Measurements from ENCODE around the gene KRT26. TPM values are rescaled to one million over a fixed set of nuclear protein-coding genes. Genes with fewer than 3 reads are reported as not detected.

The KRT26 gene
- total and polyA plus RNA-seq, 2 of the 4 experiments (the other 2 are of a cell fraction) = not detected

DNA sequence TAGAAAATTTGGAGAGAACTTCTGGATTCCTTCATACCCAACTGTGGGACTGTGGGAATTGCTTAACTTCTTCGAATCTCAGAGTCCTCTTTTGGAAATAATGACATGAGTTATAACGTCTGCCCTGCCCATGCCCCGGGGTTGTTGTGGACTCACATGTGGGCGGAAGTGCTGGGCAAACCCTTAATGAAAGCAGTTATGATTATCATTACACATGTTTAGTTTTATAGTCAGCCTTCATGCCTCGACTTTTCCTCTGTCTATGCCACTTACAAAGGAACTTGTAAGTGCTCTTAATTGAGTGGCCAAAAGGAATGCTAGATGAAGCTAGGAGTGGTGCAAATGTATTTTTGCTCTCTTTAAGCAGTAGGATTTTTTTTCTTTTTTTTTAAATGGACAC lies 6.5 kb upstream of the KRT26 start:
- Histone ChIP-seq H3K18ac (ENCODE audit: low read depth, low read length) (no peak overlapping the region), H3K27ac (ENCODE audit: insufficient read depth, low read length) (no peak overlapping the region), H3K23ac (ENCODE audit: low read depth, low read length) (no peak overlapping the region), H3K79me1 (ENCODE audit: low read depth in 1 of 2, low read length in 2 of 2) (no peaks in the 10 kb centered on the region), H2BK20ac (ENCODE audit: low read depth, low read length) (no peak overlapping the region), H3K4me3 (ENCODE audit: insufficient read depth, low read depth, low read length) (no peak overlapping the region), H2BK120ac (ENCODE audit: low read depth, low read length) (no peak overlapping the region), H3K36me3 (ENCODE audit: control insufficient read depth, insufficient read depth, low read length) (no peaks in the 10 kb centered on the region), H2AK5ac (ENCODE audit: low read depth, low read length) (no peak overlapping the region), H3K4ac (ENCODE audit: low read depth, low read length) (no peak overlapping the region), H3K9ac (ENCODE audit: low read depth, low read length) (no peak overlapping the region), H4K20me1 (ENCODE audit: insufficient read depth, low read length) (no peaks in the 10 kb centered on the region), H3K14ac (replicated peaks; ENCODE audit: low read depth, low read length) (no peak overlapping the region), H3K9me3 (ENCODE audit: control insufficient read depth, insufficient read depth, low read length) (no peaks in the 10 kb centered on the region; the same call in 1 of the 2 replicates), H3K9me1 (ENCODE audit: insufficient read depth, low read length) (no peaks in the 10 kb centered on the region), H2BK15ac (ENCODE audit: low read depth, low read length) (no peak overlapping the region), H2BK5ac (ENCODE audit: low read depth, low read length, poor library complexity, severe bottlenecking) (no peak overlapping the region), H4K91ac (ENCODE audit: insufficient read depth, low read depth, low read length) (no peak overlapping the region), H3K56ac (ENCODE audit: extremely low read depth, insufficient read depth, low read length) (no peak overlapping the region), H4K5ac (ENCODE audit: low read depth, low read length) (no peak overlapping the region), H3K4me2 (ENCODE audit: low read depth, low read length) (no peak overlapping the region), H4K8ac (ENCODE audit: low read depth in 2 of 2, low read length in 2 of 2) (no peak overlapping the region), H3K27me3 (ENCODE audit: control insufficient read depth, insufficient read depth, low read length) (peaks cover 45% of the 10 kb centered on the region), H3K4me1 (ENCODE audit: control insufficient read depth, insufficient read depth, low read length) (no peaks in the 10 kb centered on the region), H2AFZ (replicated peaks; ENCODE audit: low read length, poor library complexity) (no peak overlapping the region), H2AK9ac (replicated peaks; ENCODE audit: low read depth, low read length, poor library complexity) (no peak overlapping the region)
- TF ChIP-seq FOS (IDR thresholded peaks at IDR 0.05; ENCODE audit: low read depth, low read length) = no peak
- TF ChIP-seq CHD1 (IDR thresholded peaks at IDR 0.05; ENCODE audit: low read depth, low read length) = no peak
- TF ChIP-seq POLR2A (IDR thresholded peaks at IDR 0.05; ENCODE audit: low read depth, low read length) = no peak
- TF ChIP-seq MXI1 (IDR thresholded peaks at IDR 0.05; ENCODE audit: borderline replicate concordance, low read depth, low read length) = no peak
- TF ChIP-seq RAD21 (IDR thresholded peaks at IDR 0.05; ENCODE audit: low read length) = no peak
- TF ChIP-seq MAFK (IDR thresholded peaks at IDR 0.05; ENCODE audit: low read depth, low read length) = no peak
- TF ChIP-seq, protein P1, sequence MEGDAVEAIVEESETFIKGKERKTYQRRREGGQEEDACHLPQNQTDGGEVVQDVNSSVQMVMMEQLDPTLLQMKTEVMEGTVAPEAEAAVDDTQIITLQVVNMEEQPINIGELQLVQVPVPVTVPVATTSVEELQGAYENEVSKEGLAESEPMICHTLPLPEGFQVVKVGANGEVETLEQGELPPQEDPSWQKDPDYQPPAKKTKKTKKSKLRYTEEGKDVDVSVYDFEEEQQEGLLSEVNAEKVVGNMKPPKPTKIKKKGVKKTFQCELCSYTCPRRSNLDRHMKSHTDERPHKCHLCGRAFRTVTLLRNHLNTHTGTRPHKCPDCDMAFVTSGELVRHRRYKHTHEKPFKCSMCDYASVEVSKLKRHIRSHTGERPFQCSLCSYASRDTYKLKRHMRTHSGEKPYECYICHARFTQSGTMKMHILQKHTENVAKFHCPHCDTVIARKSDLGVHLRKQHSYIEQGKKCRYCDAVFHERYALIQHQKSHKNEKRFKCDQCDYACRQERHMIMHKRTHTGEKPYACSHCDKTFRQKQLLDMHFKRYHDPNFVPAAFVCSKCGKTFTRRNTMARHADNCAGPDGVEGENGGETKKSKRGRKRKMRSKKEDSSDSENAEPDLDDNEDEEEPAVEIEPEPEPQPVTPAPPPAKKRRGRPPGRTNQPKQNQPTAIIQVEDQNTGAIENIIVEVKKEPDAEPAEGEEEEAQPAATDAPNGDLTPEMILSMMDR (conservative IDR thresholded peaks at IDR 0.05; ENCODE audit: low read depth, low read length) = no peak
- no peak for TF ChIP-seq SMC3 (IDR thresholded peaks at IDR 0.05; ENCODE audit: low read depth, low read length)
- no peak for TF ChIP-seq MAZ (IDR thresholded peaks at IDR 0.05; ENCODE audit: borderline replicate concordance, low read depth, low read length)
- TF ChIP-seq NFE2L2 (IDR thresholded peaks at IDR 0.05; ENCODE audit: low read depth, low read length) = no peak
- no peak for TF ChIP-seq BHLHE40 (IDR thresholded peaks at IDR 0.05; ENCODE audit: low read depth, low read length)
- no peak for TF ChIP-seq CEBPB (IDR thresholded peaks at IDR 0.05; ENCODE audit: low read depth, low read length)
- TF ChIP-seq, protein P2, sequence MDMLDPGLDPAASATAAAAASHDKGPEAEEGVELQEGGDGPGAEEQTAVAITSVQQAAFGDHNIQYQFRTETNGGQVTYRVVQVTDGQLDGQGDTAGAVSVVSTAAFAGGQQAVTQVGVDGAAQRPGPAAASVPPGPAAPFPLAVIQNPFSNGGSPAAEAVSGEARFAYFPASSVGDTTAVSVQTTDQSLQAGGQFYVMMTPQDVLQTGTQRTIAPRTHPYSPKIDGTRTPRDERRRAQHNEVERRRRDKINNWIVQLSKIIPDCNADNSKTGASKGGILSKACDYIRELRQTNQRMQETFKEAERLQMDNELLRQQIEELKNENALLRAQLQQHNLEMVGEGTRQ (IDR thresholded peaks at IDR 0.05; ENCODE audit: low read depth, low read length) = no peak
- no peak for TF ChIP-seq RFX5 (IDR thresholded peaks at IDR 0.05; ENCODE audit: low read depth, low read length)
- TF ChIP-seq RCOR1 (IDR thresholded peaks at IDR 0.05; ENCODE audit: insufficient replicate concordance, low read length) = no peak
- CTCF ChIA-PET = no interaction called here
- dilution Hi-C loops (cut with HindIII; ENCODE audit: low sequenced_read_pairs, unreplicated experiment) = no loop called here
- intact Hi-C loops (cut with micrococcal nuclease) = no loop called here
- in situ Hi-C loops (cut with MboI; ENCODE audit: low sequenced_read_pairs) = loop anchor here (25.0 kb wide), 1 partner anchor 416 kb away; the partner anchor contains the start of gene GJD3
- POLR2A ChIA-PET (ENCODE audit: unreplicated experiment) = no interaction called here
- whole genome bisulfite sequencing, 2 experiments (ENCODE audit: extremely low coverage in 2 of 2, insufficient read length in 1 of 2) = no CpG with 5 or more reads among the region's 5 CpGs
- DNase-seq (no peak), ATAC-seq (ENCODE audit: low read depth) (no peak)
- BruUV-seq (replicated peaks) = no TSS peak
